Heart left ventricle (tissue), 13 donors: ENCODE results near the gene TMEM37.

Experiments used
- CTCF ChIP-seq, 12 donors: fragments of 200-600 bp; sonication (generic) in 4 of 12; IDR thresholded peaks; one replicate each; pipeline versions ENCODE4 v1.5.0 to v1.8.0; 2018 to 2022; ENCODE audit warnings: antibody characterized with exemption in 12 of 12, mild to moderate bottlenecking in 5 of 12
- POLR2A ChIP-seq, 2 donors: fragments of 450-650 bp; IDR thresholded peaks; one replicate each; pipeline ENCODE4 v1.6.1; 2017; ENCODE audit warnings: antibody characterized with exemption in 2 of 2, mild to moderate bottlenecking in 2 of 2, moderate library complexity in 2 of 2
- donor health status: ischemic (EF 13 %, LVEDD 7.1; RV severe dilation, severe dysfunction).
- donor health status: DM: no; HTN: yes; CAD: no.
- donor health status: DM: no; HTN: no; CAD: no.
- donor health status: ischemic (EF 25% LVEDD 6.9; RV normal size, moderate dysfunction).
- donor health status: ischemic (EF 25% LVEDD 5.7; RV mildly dilated, moderate dysfunction).
- donor health status: ischemic (EF 35%, LVEDD 5.7; RV mildly dilated, moderate dysfunction).
- donor health status: nonischemic (EF 11% LVEDD 7.7; RV severe dilation, severe dysfunction).
- donor health status: DM: yes; HTN: yes; CAD: no.
- donor health status: PGD.
- donor health status: ischemic (EF 29% LVEDD 5.4; RV normal size, mild dysfunction).
- donor health status: nonischemic (EF 23%, LVEDD 6.1; RV moderate dilation, normal function).

GRCh38 chr2:119421304-119421703, 10.3 kb upstream of the TMEM37 start:
- TF ChIP-seq CTCF (IDR thresholded peaks at IDR 0.05) (no peak), POLR2A (IDR thresholded peaks at IDR 0.05) (no peak)
